HG03378 (cell line): ENCODE data around the gene PPAN.

Experiments used
- ATAC-seq: cut with Tn5 transposase; IDR thresholded peaks from one replicate; pipeline ENCODE4 v1.9.1; 2021; ENCODE audit warnings: mild to moderate bottlenecking, moderate library complexity; ENCODE audit not compliant: unreplicated experiment

Gene PPAN

GRCh38 chr19:10106100-10106936, at the start of gene PPAN:
Gene PPAN (plus strand): TSS chr19:10106362. CDS start chr19:10106395, 33 bp downstream.
- peak; percentile 43 for ATAC-seq

- ATAC-seq, result no peak
These were observed 44.3 kb upstream of the PPAN start for GRCh38 chr19:10061717-10062310.

- ATAC-seq, result no peak
These were observed 38.0 kb upstream of the PPAN start for GRCh38 chr19:10068205-10068604.

- no peak for ATAC-seq
These were observed 37.1 kb upstream of the PPAN start for GRCh38 chr19:10069046-10069445.

GRCh38 chr19:10070730-10071446, 35.3 kb upstream of the PPAN start:
- ATAC-seq, result no peak

- no peak for ATAC-seq
These were observed 32.0 kb upstream of the PPAN start for GRCh38 chr19:10074153-10074552.

- no peak for ATAC-seq
These were observed 29.6 kb upstream of the PPAN start for GRCh38 chr19:10076535-10076934.

GRCh38 chr19:10078329-10078728, 27.8 kb upstream of the PPAN start:
- ATAC-seq, result no peak

GRCh38 chr19:10079031-10079453, 27.1 kb upstream of the PPAN start:
- no peak for ATAC-seq

GRCh38 chr19:10083911-10084310, 22.3 kb upstream of the PPAN start:
- ATAC-seq, result no peak

DNA sequence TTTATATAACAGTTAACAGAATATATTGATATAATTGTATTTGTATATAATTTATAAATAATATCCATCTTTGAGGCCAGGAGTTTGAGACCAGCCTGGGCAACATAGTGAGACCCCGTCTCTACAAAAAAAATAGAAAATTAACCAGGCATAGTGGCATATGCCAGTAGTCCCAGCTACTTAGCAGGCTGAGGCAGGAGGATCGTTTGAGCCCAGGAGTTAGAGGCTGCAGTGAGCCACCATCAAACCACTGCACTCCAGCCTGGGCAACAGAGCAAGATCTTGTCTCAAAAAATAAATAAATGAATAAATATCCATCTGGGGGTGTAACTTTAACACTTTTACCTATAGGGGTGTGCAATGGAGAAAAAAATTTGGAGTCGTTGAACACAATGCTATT, 21.4 kb upstream of the PPAN start:
- no peak for ATAC-seq

- no peak for ATAC-seq
These were observed 20.2 kb upstream of the PPAN start, which contains the start of gene SHFL for GRCh38 chr19:10085641-10086590. Gene SHFL (plus strand): TSS chr19:10086317. CDS start chr19:10086428, 111 bp downstream.

- no peak for ATAC-seq
These were observed 19.5 kb upstream of the PPAN start for GRCh38 chr19:10086591-10087192.

DNA sequence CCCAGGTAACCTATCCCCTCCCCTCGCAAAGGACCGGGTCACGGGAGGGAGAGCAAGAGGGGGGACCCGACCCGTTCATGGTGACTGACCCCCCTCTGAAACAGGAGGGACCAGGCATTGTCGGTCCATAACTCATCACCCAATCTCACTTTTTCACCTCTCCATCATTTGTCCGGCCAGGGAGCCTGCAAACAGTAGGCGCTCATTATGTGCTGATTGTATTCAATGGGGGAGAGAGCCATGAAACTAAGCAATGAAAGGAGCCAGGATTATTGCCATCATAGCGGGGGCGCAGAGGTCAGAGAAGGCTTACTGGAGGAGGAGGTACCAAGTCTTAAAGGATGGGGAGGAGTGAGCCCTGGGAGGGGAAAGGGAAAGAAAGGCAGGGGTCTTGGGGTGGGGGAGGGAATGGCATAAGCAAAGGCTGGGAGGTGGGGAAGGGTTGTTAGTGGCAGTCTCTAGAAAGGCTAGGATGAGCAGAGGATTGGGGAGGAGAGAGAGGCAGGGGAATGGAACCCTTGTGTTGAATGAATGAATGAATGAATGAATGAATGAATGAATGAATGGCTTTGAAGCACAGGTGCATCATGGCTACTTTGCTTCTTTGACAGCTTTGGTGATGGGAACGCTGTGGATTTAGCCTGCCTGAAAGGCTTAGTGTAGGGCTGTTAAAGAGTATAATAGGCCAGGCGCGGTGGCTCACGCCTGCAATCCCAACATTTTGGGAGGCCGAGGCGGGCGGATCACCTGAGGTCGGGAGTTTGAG, 18.7 kb upstream of the PPAN start:
- ATAC-seq, result no peak

DNA sequence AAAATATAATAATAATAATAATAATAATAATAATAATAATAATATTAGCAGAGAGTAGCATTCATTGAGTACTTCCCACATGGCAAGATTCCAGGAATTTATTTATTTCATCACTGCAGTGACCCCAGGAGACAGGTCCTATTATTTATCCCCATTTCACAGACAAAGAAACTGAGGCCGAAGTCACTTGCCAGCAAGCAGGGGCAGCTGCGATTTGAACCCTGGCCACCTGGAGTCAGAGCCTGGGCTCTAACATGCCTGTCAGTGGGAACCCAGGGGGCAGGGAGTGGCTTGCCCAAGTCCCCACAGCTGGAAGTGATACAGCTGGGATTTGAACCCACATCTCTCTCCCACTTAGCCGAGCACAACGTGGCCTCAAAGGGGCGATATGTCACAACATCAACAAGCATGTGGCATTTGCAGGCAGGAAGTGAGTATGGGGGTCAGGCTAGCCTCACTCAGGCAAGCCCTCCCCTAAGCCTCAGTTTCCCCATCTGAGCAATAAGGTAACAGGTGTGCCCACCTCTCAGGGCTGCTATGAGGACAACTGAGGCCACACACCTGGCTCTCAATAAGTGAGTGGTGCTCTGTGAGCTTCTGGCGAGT, 17.1 kb upstream of the PPAN start:
- ATAC-seq, result no peak

DNA sequence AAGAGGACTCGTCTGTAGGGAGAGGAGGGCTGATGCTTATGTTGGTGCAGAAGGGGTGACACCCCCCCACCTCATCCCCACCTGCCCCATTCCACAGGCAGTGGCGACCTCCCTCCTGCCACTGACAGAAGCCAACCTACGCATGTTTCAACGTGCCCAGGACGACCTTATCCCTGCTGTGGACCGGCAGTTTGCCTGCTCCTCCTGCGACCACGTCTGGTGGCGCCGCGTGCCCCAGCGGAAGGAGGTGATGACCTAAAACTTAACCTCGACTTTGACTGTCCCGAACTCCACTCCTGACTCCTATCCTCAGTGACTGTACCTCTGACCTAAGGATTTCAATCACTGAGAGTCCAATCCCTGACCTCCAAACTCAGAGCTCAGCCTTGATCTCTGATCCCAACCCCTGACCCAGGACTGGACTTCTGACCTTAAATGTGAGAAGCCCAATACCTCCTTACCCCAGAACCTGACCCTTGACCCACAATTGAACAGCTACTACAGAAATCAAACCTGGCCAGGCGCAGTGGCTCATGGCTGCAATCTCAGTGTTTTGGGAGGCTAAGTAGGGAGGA, 16.3 kb upstream of the PPAN start:
- ATAC-seq, result no peak

DNA sequence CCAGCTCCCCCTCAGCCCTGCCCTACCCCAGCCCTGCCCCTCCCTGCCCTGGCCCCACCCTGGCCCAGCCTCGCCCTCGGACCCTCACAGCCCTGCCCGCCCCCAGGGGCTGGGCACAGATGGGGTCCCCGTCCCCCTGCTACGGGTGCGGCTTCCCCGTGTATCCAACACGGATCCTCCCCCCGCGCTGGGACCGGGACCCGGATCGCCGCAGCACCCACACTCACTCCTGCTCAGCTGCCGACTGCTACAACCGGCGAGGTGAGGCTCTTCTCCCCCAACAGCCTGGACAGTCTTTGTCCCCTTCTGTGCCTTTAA, 14.8 kb upstream of the PPAN start:
- no peak for ATAC-seq

GRCh38 chr19:10091895-10092641, 14.1 kb upstream of the PPAN start:
- no peak for ATAC-seq
